Heart left ventricle (tissue), 16 donors: ENCODE measurements around the gene KCTD7. TPM values are rescaled to one million over a fixed set of nuclear protein-coding genes. Genes with fewer than 3 reads are reported as not detected.
"Not testable (repeated sequence)": the region's sequence is repeated elsewhere in the genome, so short reads cannot be mapped to it uniquely, and the experiment has no call there.

Experiments used
- ATAC-seq, 4 donors: fragments of 200-7000 bp; cut with Tn5 transposase; one replicate each; pipeline ENCODE4 v1.9.1; 2020 to 2022; ENCODE audit warnings: moderate library complexity in 4 of 4, mild to moderate bottlenecking in 3 of 4, moderate number of reproducible peaks in 1 of 4
- DNase-seq, 5 donors: peaks; one replicate each; pipeline ENCODE4 v3.0.0-alpha.2; 2020
- H3K27ac ChIP-seq, 12 donors: fragments of 200-600 bp; sonication (generic) in 4 of 12; one replicate each; pipeline versions ENCODE4 v1.5.0 to v1.8.0; 2016 to 2022; ENCODE audit warnings: mild to moderate bottlenecking in 2 of 12
- H3K27me3 ChIP-seq, 9 donors: fragments of 200-600 bp; sonication (generic) in 2 of 9; one replicate each; pipeline versions ENCODE4 v1.5.1 to v1.8.0; 2016 to 2022; ENCODE audit warnings: mild to moderate bottlenecking in 3 of 9
- H3K36me3 ChIP-seq, 9 donors: fragments of 200-600 bp; sonication (generic) in 2 of 9; one replicate each; pipeline versions ENCODE4 v1.5.0 to v1.8.0; 2018 to 2022; ENCODE audit warnings: mild to moderate bottlenecking in 2 of 9
- H3K4me1 ChIP-seq, 12 donors: fragments of 200-600 bp; sonication (generic) in 4 of 12; one replicate each; pipeline versions ENCODE4 v1.5.0 to v1.8.0; 2016 to 2022; ENCODE audit warnings: mild to moderate bottlenecking in 3 of 12
- H3K4me3 ChIP-seq, 12 donors: fragments of 200-600 bp; sonication (generic) in 4 of 12; one replicate each; pipeline versions ENCODE4 v1.5.0 to v1.8.0; 2017 to 2022; ENCODE audit warnings: mild to moderate bottlenecking in 9 of 12, moderate library complexity in 4 of 12
- H3K9me3 ChIP-seq, 12 donors: fragments of 200-600 bp; sonication (generic) in 4 of 12; one replicate each; pipeline versions ENCODE4 v1.5.0 to v1.8.0; 2016 to 2022; ENCODE audit warnings: mild to moderate bottlenecking in 1 of 12
- CTCF ChIP-seq, 12 donors: fragments of 200-600 bp; sonication (generic) in 4 of 12; IDR thresholded peaks; one replicate each; pipeline versions ENCODE4 v1.5.0 to v1.8.0; 2018 to 2022; ENCODE audit warnings: antibody characterized with exemption in 12 of 12, mild to moderate bottlenecking in 5 of 12
- POLR2A ChIP-seq, 2 donors: fragments of 450-650 bp; IDR thresholded peaks; one replicate each; pipeline ENCODE4 v1.6.1; 2017; ENCODE audit warnings: antibody characterized with exemption in 2 of 2, mild to moderate bottlenecking in 2 of 2, moderate library complexity in 2 of 2
- WGBS, 4 donors: extraction: QIAGEN DNeasy Blood & Tissue Kit in 2 of 4; methylation state at CpG; one replicate each; pipeline versions ENCODE4 v1.1.5 to v1.1.7; 2013 to 2018; 5-methylcytosine and 5-hydroxymethylcytosine counted together
- intact Hi-C, 10 donors: fragments of 100-400 bp; cut with DNase I; formaldehyde crosslinking; loops; one replicate each; pipeline versions ENCODE4 v1.11.1 to v1.14.2; 2022
- polyA plus RNA-seq, 2 donors: library from polyadenylated mRNA; stranded (reverse); fragments of 200-250 nt; gene quantifications; one replicate each; pipeline ENCODE4 v1.2.3, GENCODE V29; 2013
- total RNA-seq, 9 donors: library from RNA; depleted of rRNA in 2 of 9; stranded (reverse); fragments of >200 nt in 2 of 9; fragmentation: NEBNext Ultra II Directional in 3 of 9; extraction: Animal tissue kit (Norgen Biotek cat#: 25700) in 3 of 9; gene quantifications; one replicate each; pipeline versions ENCODE4 v1.1.0 to v1.2.4, GENCODE V29; 2016 to 2023
- donor health status: ischemic (EF 13 %, LVEDD 7.1; RV severe dilation, severe dysfunction).
- donor health status: healthy with polysubstance abuse.
- donor health status: DM: no; HTN: yes; CAD: no.
- donor health status: DM: no; HTN: no; CAD: no.
- donor health status: ischemic (EF 25% LVEDD 6.9; RV normal size, moderate dysfunction).
- donor health status: ischemic (EF 25% LVEDD 5.7; RV mildly dilated, moderate dysfunction).
- donor health status: healthy.
- donor health status: DM: yes; HTN: yes; CAD: no.
- donor health status: ischemic (EF 35%, LVEDD 5.7; RV mildly dilated, moderate dysfunction).
- donor health status: nonischemic (EF 11% LVEDD 7.7; RV severe dilation, severe dysfunction).
- donor health status: DM: yes; HTN: yes; CAD: no.
- donor health status: PGD.
- donor health status: ischemic (EF 29% LVEDD 5.4; RV normal size, mild dysfunction).
- donor health status: nonischemic (EF 23%, LVEDD 6.1; RV moderate dilation, normal function).

The KCTD7 gene
- total and polyA plus RNA-seq, 11 donors, result 4.1 to 13.9 (median 11.0) TPM

DNA sequence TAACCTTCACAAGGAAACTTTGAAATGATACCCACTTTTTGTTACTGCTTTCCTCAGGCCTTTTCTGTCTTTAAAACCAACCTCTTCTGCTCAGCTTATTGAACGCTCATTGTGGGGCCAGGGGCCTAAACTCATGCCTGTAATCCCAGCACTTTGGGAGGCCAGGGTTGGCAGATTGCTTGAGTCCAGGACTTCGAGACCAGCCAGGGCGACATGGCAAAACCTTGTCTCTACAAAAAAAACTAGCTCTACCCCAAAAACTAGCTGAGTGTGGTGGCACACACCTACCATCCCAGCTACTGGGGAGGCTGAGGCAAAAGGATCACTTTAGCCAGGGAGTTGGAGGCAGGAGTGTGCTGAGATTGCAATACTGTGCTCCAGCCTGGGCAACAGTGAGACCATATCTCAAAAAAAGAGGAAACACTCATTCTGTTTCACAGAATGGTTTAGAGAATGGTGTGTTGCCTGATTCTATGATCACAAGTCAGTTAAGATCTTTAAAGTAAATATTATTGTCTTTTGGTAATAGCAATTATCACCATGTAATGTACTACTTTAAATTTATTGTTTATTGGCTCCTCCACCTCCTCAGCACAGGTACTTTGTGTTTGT is 51.1 kb downstream of the KCTD7 start:
- TF ChIP-seq POLR2A (IDR thresholded peaks at IDR 0.05) (no peak), CTCF (IDR thresholded peaks at IDR 0.05) (no peak)
- intact Hi-C loops, result loop anchor here in 4 of 10 donors (5.0 to 10.0 kb wide), 5 partner anchors 58 to 165 kb away; partner anchors contain the start of gene RABGEF1 (in 2 of the 4)
- H3K27ac ChIP-seq, result no peak overlapping the region
- H3K36me3 ChIP-seq, result peaks cover 0 to 5% (median 0%) of the 10 kb centered on the region in 9 donors
- H3K4me3 ChIP-seq, result no peak overlapping the region
- H3K27me3 ChIP-seq, result no peaks in the 10 kb centered on the region
- ATAC-seq (no peak), DNase-seq (no peak)
- H3K9me3 ChIP-seq, result no peaks in the 10 kb centered on the region
- peaks cover 0 to 33% (median 13%) of the 10 kb centered on the region in 12 donors for H3K4me1 ChIP-seq
- 82 to 97% (median 95%) methylated on average over 3 of the region's 3 CpGs for WGBS, 4 donors

GRCh38 chr7:66681491-66682349 is 53.0 kb downstream of the KCTD7 start:
- Histone ChIP-seq H3K9me3 (no peaks in the 10 kb centered on the region), H3K4me3 (peak overlapping the region; percentile 66 to 98 (median 92)), H3K4me1 (peaks cover 0 to 33% (median 13%) of the 10 kb centered on the region in 12 donors), H3K27ac (peak overlapping the region; percentile 87 to 99 (median 96)), H3K36me3 (peaks cover 0 to 5% (median 0%) of the 10 kb centered on the region in 9 donors), H3K27me3 (no peaks in the 10 kb centered on the region)
- intact Hi-C loops, result loop anchor here in 4 of 10 donors (5.0 to 10.0 kb wide), 5 partner anchors 56 to 163 kb away; partner anchors contain the start of gene RABGEF1 (in 2 of the 4)
- TF ChIP-seq CTCF (IDR thresholded peaks at IDR 0.05) (no peak), POLR2A (IDR thresholded peaks at IDR 0.05) (peak; percentile 74 to 94)
- DNase-seq (peak; percentile 97 to 98 (median 98)), ATAC-seq (peak; percentile 99 to 100 (median 99))
- WGBS, 4 donors, result 3 to 4% (median 4%) methylated on average over 69 to 78 of the region's 78 CpGs

GRCh38 chr7:66682350-66683093 is 53.8 kb downstream of the KCTD7 start:
- intact Hi-C loops, result loop anchor here in 4 of 10 donors (5.0 to 10.0 kb wide), 5 partner anchors 55 to 162 kb away; partner anchors contain the start of gene RABGEF1 (in 2 of the 4)
- WGBS, 4 donors, result 3 to 4% (median 4%) methylated on average over 39 to 66 of the region's 66 CpGs
- H3K27ac ChIP-seq, result peak overlapping the region in 11 of 12 donors; percentile 91 to 99 (median 96)
- peaks cover 0 to 33% (median 13%) of the 10 kb centered on the region in 12 donors for H3K4me1 ChIP-seq
- H3K9me3 ChIP-seq, result no peaks in the 10 kb centered on the region
- H3K27me3 ChIP-seq, result no peaks in the 10 kb centered on the region
- ATAC-seq (peak; percentile 2 to 63 (median 16)), DNase-seq (peak in 1 of 5 donors; percentile 65)
- H3K4me3 ChIP-seq, result peak overlapping the region; percentile 66 to 98 (median 92)
- H3K36me3 ChIP-seq, result peaks cover 0 to 5% (median 0%) of the 10 kb centered on the region in 9 donors
- TF ChIP-seq POLR2A (IDR thresholded peaks at IDR 0.05) (no peak), CTCF (IDR thresholded peaks at IDR 0.05) (no peak)

- H3K36me3 ChIP-seq, H3K9me3 ChIP-seq, ATAC-seq, DNase-seq, H3K27me3 ChIP-seq: not testable (repeated sequence)
- 82 to 86% (median 85%) methylated on average over 10 of the region's 10 CpGs for WGBS, 4 donors
- peak overlapping the region in 11 of 12 donors; percentile 66 to 98 (median 91) for H3K4me3 ChIP-seq
- peaks cover 0 to 33% (median 13%) of the 10 kb centered on the region in 12 donors for H3K4me1 ChIP-seq
- intact Hi-C loops, result loop anchor here in 4 of 10 donors (5.0 to 10.0 kb wide), 5 partner anchors 54 to 162 kb away; partner anchors contain the start of gene RABGEF1 (in 2 of the 4)
- peak overlapping the region in 6 of 12 donors; percentile 96 to 99 (median 98) for H3K27ac ChIP-seq
These were observed 54.6 kb downstream of the KCTD7 start for GRCh38 chr7:66683094-66683769.
